Measurements from ENCODE around the gene PAFAH1B1.

- TF ChIP-seq ZNF114 (CRISPR knock-in tag; IDR thresholded peaks at IDR 0.05) (no peak), EZH2phosphoT487 (IDR thresholded peaks at IDR 0.05; ENCODE audit: unreplicated experiment) (no peak), REST (IDR thresholded peaks at IDR 0.05; ENCODE audit: unreplicated experiment) (no peak), CTCF (conservative IDR thresholded peaks at IDR 0.05; ENCODE audit: low read depth in 2 of 2) (no peak), POLR2AphosphoS5 (IDR thresholded peaks at IDR 0.05; ENCODE audit: low read depth) (no peak), EZH2 (IDR thresholded peaks at IDR 0.05; ENCODE audit: low read depth, unreplicated experiment) (no peak), ETS1 (IDR thresholded peaks at IDR 0.05) (no peak), STAT1 (IDR thresholded peaks at IDR 0.05; ENCODE audit: unreplicated experiment) (no peak), JUNB (IDR thresholded peaks at IDR 0.05; ENCODE audit: unreplicated experiment) (no peak)
These were observed 99.3 kb downstream of the PAFAH1B1 start for GRCh38 chr17:2692781-2693135.

All from GM23338 (cell line).